Thyroid gland (tissue), 4 donors: ENCODE data around the gene PSD. TPM values are rescaled to one million over a fixed set of nuclear protein-coding genes. Genes with fewer than 3 reads are reported as not detected.

Source experiments
- DNase-seq, 2 donors: peaks; one replicate each; pipeline ENCODE4 v3.0.0-alpha.2; 2019
- H3K27ac ChIP-seq, 3 donors: fragments of 200-600 bp; sonication (generic); 1 replicate in 2 of 3; 2 replicates in 1 of 3; pipeline ENCODE4 v1.5.1; 2016 to 2019; ENCODE audit warnings: mild to moderate bottlenecking in 1 of 3, moderate library complexity in 1 of 3
- H3K27me3 ChIP-seq: fragments of 200-600 bp; sonication (generic); one replicate; pipeline ENCODE4 v1.5.1; 2019
- H3K36me3 ChIP-seq, 2 donors: fragments of 200-600 bp; sonication (generic); one replicate each; pipeline ENCODE4 v1.5.1; 2016 to 2019
- H3K4me1 ChIP-seq, 2 donors: fragments of 200-600 bp; sonication (generic); one replicate each; pipeline ENCODE4 v1.5.1; 2017 to 2019
- H3K4me3 ChIP-seq, 3 donors: fragments of 200-600 bp; sonication (generic); replicated peaks in 1 of 3; 1 replicate in 2 of 3; 2 replicates in 1 of 3; pipeline ENCODE4 v1.5.1; 2016; ENCODE audit warnings: mild to moderate bottlenecking in 1 of 3
- H3K9me3 ChIP-seq: fragments of 200-600 bp; sonication (generic); one replicate; pipeline ENCODE4 v1.5.1; 2017
- POLR2A ChIP-seq, 2 donors: fragments of 450-650 bp; IDR thresholded peaks; one replicate each; pipeline ENCODE4 v1.6.1; 2017; ENCODE audit warnings: antibody characterized with exemption in 2 of 2, mild to moderate bottlenecking in 2 of 2, moderate library complexity in 1 of 2
- WGBS, 2 donors: methylation state at CpG; one replicate each; pipeline ENCODE4 v1.1.5; 2017; 5-methylcytosine and 5-hydroxymethylcytosine counted together
- intact Hi-C: fragments of 100-400 bp; cut with DNase I; formaldehyde crosslinking; loops from one replicate; pipeline ENCODE4 v1.15.1; 2023
- total RNA-seq, 4 donors: library from RNA; depleted of rRNA; stranded (reverse); fragments of >200 nt; gene quantifications; one replicate each; pipeline ENCODE4 v1.2.3, GENCODE V29; 2016
- TF ChIP-seq, protein P1 (sequence below), 6 experiments: fragments of 200-600 bp in 3 of 6; fragments of 450-650 bp in 3 of 6; sonication (generic) in 3 of 6; IDR thresholded peaks; one replicate each; pipeline ENCODE4 v1.5.1; 2016 to 2019; ENCODE audit warnings: antibody characterized with exemption in 6 of 6, mild to moderate bottlenecking in 2 of 6, inconsistent platforms in 1 of 6, moderate library complexity in 1 of 6

PSD gene
- total RNA-seq, 4 donors from 2014 or later = 0.24 to 1.1 (median 0.49) TPM

- intact Hi-C loops = loop anchor here (5.0 kb wide), 1 partner anchor 173 kb away; the partner anchor contains the start of gene ELOVL3
- Histone ChIP-seq H3K27me3 (no peaks in the 10 kb centered on the region), H3K36me3 (peaks cover 5 to 11% of the 10 kb centered on the region in 2 donors)
Observed at GRCh38 chr10:102400598-102401341, 17.8 kb downstream of the PSD start.

GRCh38 chr10:102400076-102400475 lies 18.5 kb downstream of the PSD start:
- H3K36me3 ChIP-seq = peaks cover 5 to 11% of the 10 kb centered on the region in 2 donors
- H3K9me3 ChIP-seq = no peaks in the 10 kb centered on the region
- intact Hi-C loops = loop anchor here (5.0 kb wide), 1 partner anchor 173 kb away; the partner anchor contains the start of gene ELOVL3
- H3K4me1 ChIP-seq = peaks cover 7 to 22% of the 10 kb centered on the region in 2 donors
- no peak for DNase-seq
- no peaks in the 10 kb centered on the region for H3K27me3 ChIP-seq
- TF ChIP-seq, protein P1, sequence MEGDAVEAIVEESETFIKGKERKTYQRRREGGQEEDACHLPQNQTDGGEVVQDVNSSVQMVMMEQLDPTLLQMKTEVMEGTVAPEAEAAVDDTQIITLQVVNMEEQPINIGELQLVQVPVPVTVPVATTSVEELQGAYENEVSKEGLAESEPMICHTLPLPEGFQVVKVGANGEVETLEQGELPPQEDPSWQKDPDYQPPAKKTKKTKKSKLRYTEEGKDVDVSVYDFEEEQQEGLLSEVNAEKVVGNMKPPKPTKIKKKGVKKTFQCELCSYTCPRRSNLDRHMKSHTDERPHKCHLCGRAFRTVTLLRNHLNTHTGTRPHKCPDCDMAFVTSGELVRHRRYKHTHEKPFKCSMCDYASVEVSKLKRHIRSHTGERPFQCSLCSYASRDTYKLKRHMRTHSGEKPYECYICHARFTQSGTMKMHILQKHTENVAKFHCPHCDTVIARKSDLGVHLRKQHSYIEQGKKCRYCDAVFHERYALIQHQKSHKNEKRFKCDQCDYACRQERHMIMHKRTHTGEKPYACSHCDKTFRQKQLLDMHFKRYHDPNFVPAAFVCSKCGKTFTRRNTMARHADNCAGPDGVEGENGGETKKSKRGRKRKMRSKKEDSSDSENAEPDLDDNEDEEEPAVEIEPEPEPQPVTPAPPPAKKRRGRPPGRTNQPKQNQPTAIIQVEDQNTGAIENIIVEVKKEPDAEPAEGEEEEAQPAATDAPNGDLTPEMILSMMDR (IDR thresholded peaks at IDR 0.05) = no peak
- no peak for TF ChIP-seq POLR2A (IDR thresholded peaks at IDR 0.05)
- WGBS, 2 donors = 80 to 85% methylated on average over 1 to 12 of the region's 17 CpGs
- H3K27ac ChIP-seq = no peak overlapping the region
- H3K4me3 ChIP-seq = no peak overlapping the region

More at GRCh38 chr10:102400598-102401341, 17.8 kb downstream of the PSD start:
- TF ChIP-seq, protein P1 (IDR thresholded peaks at IDR 0.05) = no peak
- no peak for TF ChIP-seq POLR2A (IDR thresholded peaks at IDR 0.05)
- Histone ChIP-seq H3K4me1 (peaks cover 7 to 22% of the 10 kb centered on the region in 2 donors), H3K4me3 (no peak overlapping the region), H3K9me3 (no peaks in the 10 kb centered on the region), H3K27ac (no peak overlapping the region)
- DNase-seq = no peak
- WGBS, 2 donors = 87 to 90% methylated on average over 18 to 20 of the region's 22 CpGs

GRCh38 chr10:102399217-102400021 lies 19.2 kb downstream of the PSD start:
- 3 to 9% methylated on average over 14 to 16 of the region's 72 CpGs for WGBS, 2 donors
- peak; percentile 89 to 91 for DNase-seq
- intact Hi-C loops = loop anchor here (5.0 kb wide), 2 partner anchors 83 to 172 kb away; partner anchors contain the start of gene ELOVL3
- Histone ChIP-seq H3K36me3 (peaks cover 5 to 11% of the 10 kb centered on the region in 2 donors), H3K9me3 (no peaks in the 10 kb centered on the region), H3K27me3 (no peaks in the 10 kb centered on the region), H3K4me3 (peak overlapping the region in 2 of 3 donors; percentile 52 to 65), H3K4me1 (peaks cover 7 to 22% of the 10 kb centered on the region in 2 donors), H3K27ac (peak overlapping the region; percentile 67 to 90 (median 84))
- TF ChIP-seq POLR2A (IDR thresholded peaks at IDR 0.05) = peak in 1 of 2 donors; percentile 62
- TF ChIP-seq, protein P1 (IDR thresholded peaks at IDR 0.05) = peak; percentile 74 to 98 (median 96)

GRCh38 chr10:102398172-102399020 lies 20.2 kb downstream of the PSD start:
- peak overlapping the region in 1 of 3 donors; percentile 65 for H3K4me3 ChIP-seq
- H3K9me3 ChIP-seq = no peaks in the 10 kb centered on the region
- WGBS, 2 donors = 84 to 92% methylated on average over 21 of the region's 21 CpGs
- H3K36me3 ChIP-seq = peaks cover 5 to 11% of the 10 kb centered on the region in 2 donors
- TF ChIP-seq, protein P1 (IDR thresholded peaks at IDR 0.05) = no peak
- TF ChIP-seq POLR2A (IDR thresholded peaks at IDR 0.05) = no peak
- no peak for DNase-seq
- intact Hi-C loops = loop anchor here (5.0 kb wide), 1 partner anchor 84 kb away; no protein-coding TSS in a partner anchor
- H3K27me3 ChIP-seq = no peaks in the 10 kb centered on the region
- H3K4me1 ChIP-seq = peaks cover 11 to 25% of the 10 kb centered on the region in 2 donors
- peak overlapping the region in 1 of 3 donors; percentile 90 for H3K27ac ChIP-seq
